Thyroid gland (tissue), 4 donors: ENCODE measurements around the gene OBSCN.

Experiments
- CTCF ChIP-seq, 6 experiments: fragments of 200-600 bp in 3 of 6; fragments of 450-650 bp in 3 of 6; sonication (generic) in 3 of 6; IDR thresholded peaks; one replicate each; pipeline ENCODE4 v1.5.1; 2016 to 2019; ENCODE audit warnings: antibody characterized with exemption in 6 of 6, mild to moderate bottlenecking in 2 of 6, inconsistent platforms in 1 of 6, moderate library complexity in 1 of 6
- POLR2A ChIP-seq, 2 donors: fragments of 450-650 bp; IDR thresholded peaks; one replicate each; pipeline ENCODE4 v1.6.1; 2017; ENCODE audit warnings: antibody characterized with exemption in 2 of 2, mild to moderate bottlenecking in 2 of 2, moderate library complexity in 1 of 2

- no peak for TF ChIP-seq POLR2A (IDR thresholded peaks at IDR 0.05)
- TF ChIP-seq CTCF (IDR thresholded peaks at IDR 0.05) = no peak
Observed at GRCh38 chr1:228383773-228384172, 175.9 kb downstream of the OBSCN start.
